ENCODE results near the gene ADK.

ADK gene

GRCh38 chr10:74730246-74730645 is 579.2 kb downstream of the ADK start:
- CTCF ChIA-PET = no interaction called here
- no peak for DNase-seq (ENCODE audit: low read depth, low spot score)

GRCh38 chr10:74733612-74734011 is 582.6 kb downstream of the ADK start:
- ChIA-PET POLR2A (no interaction called here), CTCF (no interaction called here)
- no peak for DNase-seq (ENCODE audit: low read depth, low spot score)
- H3K4me3 ChIP-seq (ENCODE audit: low read depth, low read length) = no peak overlapping the region
- no peak for TF ChIP-seq CTCF (IDR thresholded peaks at IDR 0.05; ENCODE audit: insufficient read depth, low read length, missing control alignments)

More at GRCh38 chr10:74730246-74730645, 579.2 kb downstream of the ADK start:
- no peak overlapping the region for H3K4me3 ChIP-seq (ENCODE audit: low read depth, low read length)
- POLR2A ChIA-PET = no interaction called here
- no peak for TF ChIP-seq CTCF (IDR thresholded peaks at IDR 0.05; ENCODE audit: insufficient read depth, low read length, missing control alignments)

- CTCF ChIA-PET = interaction anchor here (0.9 kb wide), 1 partner anchor 45 kb away, joined by 5 read pairs; no protein-coding TSS in a partner anchor
- POLR2A ChIA-PET = no interaction called here
- no peak for TF ChIP-seq CTCF (IDR thresholded peaks at IDR 0.05; ENCODE audit: insufficient read depth, low read length, missing control alignments)
- H3K4me3 ChIP-seq (ENCODE audit: low read depth, low read length) = no peak overlapping the region
- DNase-seq (ENCODE audit: low read depth, low spot score) = no peak
Measured at GRCh38 chr10:74736029-74736428, 585.0 kb downstream of the ADK start.

- POLR2A ChIA-PET = no interaction called here
- CTCF ChIA-PET = interaction anchor here (0.8 to 1.9 kb wide), 6 partner anchors 12 to 502 kb away, joined by 3 to 5 read pairs (median 4); no protein-coding TSS in a partner anchor
- no peak for TF ChIP-seq CTCF (IDR thresholded peaks at IDR 0.05; ENCODE audit: insufficient read depth, low read length, missing control alignments)
- DNase-seq (ENCODE audit: low read depth, low spot score) = no peak
- no peak overlapping the region for H3K4me3 ChIP-seq (ENCODE audit: low read depth, low read length)
Measured at GRCh38 chr10:74738052-74738451, 587.0 kb downstream of the ADK start.

- no peak for DNase-seq (ENCODE audit: low read depth, low spot score)
- POLR2A ChIA-PET = interaction anchor here (0.6 kb wide), 1 partner anchor 16 kb away, joined by 3 read pairs; no protein-coding TSS in a partner anchor
- TF ChIP-seq CTCF (IDR thresholded peaks at IDR 0.05; ENCODE audit: insufficient read depth, low read length, missing control alignments) = no peak
- no peak overlapping the region for H3K4me3 ChIP-seq (ENCODE audit: low read depth, low read length)
- CTCF ChIA-PET = interaction anchor here (1.0 to 1.9 kb wide), 6 partner anchors 11 to 494 kb away, joined by 3 to 6 read pairs (median 4); a partner anchor contains a TSS
Measured at GRCh38 chr10:74738542-74738941, 587.5 kb downstream of the ADK start.

- ChIA-PET CTCF (interaction anchor here (0.9 to 1.9 kb wide), 6 partner anchors 11 to 495 kb away, joined by 3 to 6 read pairs (median 4); a partner anchor contains a TSS), POLR2A (interaction anchor here (0.6 kb wide), 1 partner anchor 15 kb away, joined by 3 read pairs; no protein-coding TSS in a partner anchor)
- peak; percentile 0 for TF ChIP-seq CTCF (IDR thresholded peaks at IDR 0.05; ENCODE audit: insufficient read depth, low read length, missing control alignments)
- DNase-seq (ENCODE audit: low read depth, low spot score) = no peak
- no peak overlapping the region for H3K4me3 ChIP-seq (ENCODE audit: low read depth, low read length)
Measured at GRCh38 chr10:74738985-74739567, 588.1 kb downstream of the ADK start.
